ENCODE measurements around the gene IFNA13. TPM values are rescaled to one million over a fixed set of nuclear protein-coding genes. Genes with fewer than 3 reads are reported as not detected.

The IFNA13 gene
- polyA plus RNA-seq, 3 donors, result not detected

GRCh38 chr9:21398955-21399489, 31.2 kb upstream of the IFNA13 start:
- Histone ChIP-seq H3K27ac (ENCODE audit: low read depth in 1 of 2, low read length in 2 of 2) (no peak overlapping the region), H3K27me3 (ENCODE audit: control insufficient read depth in 2 of 2, insufficient read depth in 2 of 2, low read length in 2 of 2) (peaks cover 82 to 89% of the 10 kb centered on the region in 2 donors)
- H3K27ac Mint-ChIP-seq, result no peak overlapping the region

More at GRCh38 chr9:21398955-21399489, 31.2 kb upstream of the IFNA13 start:
- no peaks in the 10 kb centered on the region for H3K36me3 ChIP-seq (replicated peaks in 1 of 2; ENCODE audit: control insufficient read depth in 1 of 2, insufficient read depth in 2 of 2, low read length in 2 of 2)
- H3K4me1 ChIP-seq (ENCODE audit: control insufficient read depth in 1 of 2, insufficient read depth in 2 of 2, low read length in 2 of 2), result peaks cover 16 to 21% of the 10 kb centered on the region in 2 donors
- Mint-ChIP-seq H3K9me3 (peaks cover 0 to 10% (median 2%) of the 10 kb centered on the region in 7 donors), H3K36me3 (peaks cover 0 to 3% of the 10 kb centered on the region in 2 donors), H3K4me1 (peaks cover 20% of the 10 kb centered on the region), H3K4me3 (peak overlapping the region in 1 of 2 donors; percentile 33), H3K27me3 (ENCODE audit: low read depth in 3 of 3) (peaks cover 71 to 87% (median 80%) of the 10 kb centered on the region in 3 donors)
- WGBS (ENCODE audit: insufficient coverage), result no CpG with 5 or more reads among the region's 5 CpGs
- no peaks in the 10 kb centered on the region for H3K79me2 ChIP-seq (ENCODE audit: insufficient read depth, low read length)
- H2AFZ ChIP-seq (ENCODE audit: insufficient read depth, low read depth, low read length, poor library complexity, severe bottlenecking), result no peak overlapping the region
- no peak for TF ChIP-seq CTCF (IDR thresholded peaks at IDR 0.05)
- no peak overlapping the region for H3K9ac ChIP-seq (ENCODE audit: insufficient read depth, low read length, poor library complexity, severe bottlenecking)
- H3K4me3 ChIP-seq (replicated peaks in 1 of 3; ENCODE audit: low read depth in 2 of 3, low read length in 3 of 3), result no peak overlapping the region
- intact Hi-C loops (cut with micrococcal nuclease), result loop anchor here in 1 of 2 donors (10.0 kb wide), 1 partner anchor 74 kb away; no protein-coding TSS in a partner anchor
- no peak for DNase-seq
- no peaks in the 10 kb centered on the region for H4K20me1 ChIP-seq (ENCODE audit: insufficient read depth, low read length)
- H3K9me3 ChIP-seq (replicated peaks in 1 of 2; ENCODE audit: control insufficient read depth in 1 of 2, insufficient read depth in 1 of 2, low read length in 2 of 2), result peaks cover 0 to 10% of the 10 kb centered on the region in 2 donors
- no peak overlapping the region for H3K4me2 ChIP-seq (replicated peaks; ENCODE audit: extremely low read depth, low read length, poor library complexity, severe bottlenecking)
